Mesothelial cell of epicardium (in vitro differentiated cells): ENCODE results near the gene STX8. TPM values are rescaled to one million over a fixed set of nuclear protein-coding genes. Genes with fewer than 3 reads are reported as not detected.

Experiments
- DNase-seq, 2 experiments: peaks; one replicate each; pipeline ENCODE4 v3.0.0; 2021; ENCODE audit warnings: low spot score in 2 of 2; ENCODE audit not compliant: unreplicated experiment in 2 of 2
- H3K27ac Mint-ChIP-seq: 2 replicates; pipeline ENCODE4 v1.8.0; 2021; ENCODE audit warnings: mixed read lengths
- H3K27me3 Mint-ChIP-seq: 2 replicates; pipeline ENCODE4 v1.8.0; 2021; ENCODE audit warnings: low read depth, mixed read lengths
- H3K36me3 Mint-ChIP-seq: 2 replicates; pipeline ENCODE4 v1.8.0; 2021; ENCODE audit warnings: mixed read lengths
- H3K4me1 Mint-ChIP-seq: 2 replicates; pipeline ENCODE4 v1.8.0; 2021; ENCODE audit warnings: mixed read lengths
- H3K4me3 Mint-ChIP-seq: 2 replicates; pipeline ENCODE4 v1.8.0; 2021; ENCODE audit warnings: mild to moderate bottlenecking, moderate library complexity, mixed read lengths
- H3K9me3 Mint-ChIP-seq: 2 replicates; pipeline ENCODE4 v1.8.0; 2021; ENCODE audit warnings: mixed read lengths
- CTCF ChIP-seq: fragments of 200-600 bp; sonication (generic); IDR thresholded peaks from one replicate; pipeline ENCODE4 v1.5.0; 2021; ENCODE audit warnings: antibody characterized with exemption; ENCODE audit not compliant: unreplicated experiment
- total RNA-seq: library from RNA; stranded (reverse); gene quantifications from 3 replicates; pipeline ENCODE4 v1.2.1, GENCODE V29; 2021

Gene STX8
- total RNA-seq, 1 donor from 2014 or later: 53.3 TPM

GRCh38 chr17:9446528-9446927 is 129.1 kb downstream of the STX8 start:
- no peak overlapping the region for H3K27ac Mint-ChIP-seq
- TF ChIP-seq CTCF: no peak
- no peak overlapping the region for H3K4me3 Mint-ChIP-seq
- no peaks in the 10 kb centered on the region for H3K27me3 Mint-ChIP-seq
- peaks cover 4% of the 10 kb centered on the region for H3K36me3 Mint-ChIP-seq
- peaks cover 15% of the 10 kb centered on the region for H3K4me1 Mint-ChIP-seq
- DNase-seq: no peak
- H3K9me3 Mint-ChIP-seq: peaks cover 5% of the 10 kb centered on the region

- Mint-ChIP-seq H3K27ac (no peak overlapping the region), H3K36me3 (peaks cover 9% of the 10 kb centered on the region), H3K9me3 (peaks cover 5% of the 10 kb centered on the region)
Observed at GRCh38 chr17:9445424-9445823, 130.2 kb downstream of the STX8 start.

GRCh38 chr17:9444687-9445086 is 130.9 kb downstream of the STX8 start:
- Mint-ChIP-seq H3K36me3 (peaks cover 9% of the 10 kb centered on the region), H3K9me3 (peaks cover 5% of the 10 kb centered on the region), H3K27ac (no peak overlapping the region), H3K4me1 (peaks cover 15% of the 10 kb centered on the region), H3K27me3 (no peaks in the 10 kb centered on the region), H3K4me3 (no peak overlapping the region)
- no peak for DNase-seq
- TF ChIP-seq CTCF: no peak

More at GRCh38 chr17:9445424-9445823, 130.2 kb downstream of the STX8 start:
- no peak for DNase-seq
- Mint-ChIP-seq H3K4me3 (no peak overlapping the region), H3K4me1 (peaks cover 15% of the 10 kb centered on the region), H3K27me3 (no peaks in the 10 kb centered on the region)
- no peak for TF ChIP-seq CTCF

GRCh38 chr17:9443811-9444210 is 131.8 kb downstream of the STX8 start:
- Mint-ChIP-seq H3K4me3 (no peak overlapping the region), H3K27me3 (no peaks in the 10 kb centered on the region), H3K9me3 (peaks cover 5% of the 10 kb centered on the region), H3K27ac (no peak overlapping the region), H3K36me3 (peaks cover 9% of the 10 kb centered on the region), H3K4me1 (peaks cover 15% of the 10 kb centered on the region)
- TF ChIP-seq CTCF: no peak
- DNase-seq: no peak

GRCh38 chr17:9439851-9440250 is 135.8 kb downstream of the STX8 start:
- Mint-ChIP-seq H3K4me1 (peaks cover 10% of the 10 kb centered on the region), H3K9me3 (peaks cover 12% of the 10 kb centered on the region), H3K36me3 (peaks cover 13% of the 10 kb centered on the region), H3K27me3 (no peaks in the 10 kb centered on the region), H3K27ac (no peak overlapping the region), H3K4me3 (no peak overlapping the region)
- no peak for TF ChIP-seq CTCF
- DNase-seq: no peak

GRCh38 chr17:9436630-9437029 is 139.0 kb downstream of the STX8 start:
- DNase-seq: no peak
- H3K27ac Mint-ChIP-seq: no peak overlapping the region
- TF ChIP-seq CTCF: no peak
- H3K4me1 Mint-ChIP-seq: peaks cover 23% of the 10 kb centered on the region
- H3K4me3 Mint-ChIP-seq: no peak overlapping the region
- H3K9me3 Mint-ChIP-seq: peaks cover 12% of the 10 kb centered on the region
- H3K36me3 Mint-ChIP-seq: peaks cover 15% of the 10 kb centered on the region
- no peaks in the 10 kb centered on the region for H3K27me3 Mint-ChIP-seq
